Effector memory CD4-positive, alpha-beta T cell (primary cell): Measurements from ENCODE around the gene TMEM135.
"Not testable (repeated sequence)": the region's sequence is repeated elsewhere in the genome, so short reads cannot be mapped to it uniquely, and the experiment has no call there.

ENCODE experiments used
- DNase-seq, 3 donors: peaks; one replicate each; pipeline ENCODE4 v3.0.0-alpha.2; 2020
- H3K27ac ChIP-seq: 2 replicates; pipeline ENCODE4 v1.7.0; 2013; ENCODE audit warnings: mild to moderate bottlenecking, low read length, moderate library complexity; ENCODE audit not compliant: insufficient read depth, poor library complexity, severe bottlenecking
- H3K27me3 ChIP-seq: replicated peaks from 2 replicates; pipeline ENCODE4 v1.7.0; 2013; ENCODE audit warnings: mild to moderate bottlenecking, low read length; ENCODE audit not compliant: insufficient read depth, control insufficient read depth, poor library complexity, severe bottlenecking
- H3K36me3 ChIP-seq: 2 replicates; pipeline ENCODE4 v1.7.0; 2013; ENCODE audit warnings: mild to moderate bottlenecking, low read length, moderate library complexity; ENCODE audit not compliant: control insufficient read depth, insufficient read depth
- H3K4me1 ChIP-seq: 2 replicates; pipeline ENCODE4 v1.7.0; 2013; ENCODE audit warnings: low read length, mild to moderate bottlenecking; ENCODE audit not compliant: control insufficient read depth, insufficient read depth, poor library complexity, severe bottlenecking
- H3K4me3 ChIP-seq: 2 replicates; pipeline ENCODE4 v1.7.0; 2013; ENCODE audit warnings: low read length, low read depth, mild to moderate bottlenecking; ENCODE audit not compliant: insufficient read depth, poor library complexity, severe bottlenecking
- H3K9me3 ChIP-seq: 2 replicates; pipeline ENCODE4 v1.7.0; 2013; ENCODE audit warnings: mild to moderate bottlenecking, low read length, moderate library complexity; ENCODE audit not compliant: control insufficient read depth

TMEM135 gene

GRCh38 chr11:87144252-87144651, 106.5 kb downstream of the TMEM135 start:
- Histone ChIP-seq H3K4me1 (no peaks in the 10 kb centered on the region), H3K27ac (no peak overlapping the region), H3K27me3 (no peaks in the 10 kb centered on the region), H3K9me3 (no peaks in the 10 kb centered on the region), H3K36me3 (no peaks in the 10 kb centered on the region), H3K4me3 (no peak overlapping the region)
- no peak for DNase-seq

GRCh38 chr11:87148749-87149148, 111.0 kb downstream of the TMEM135 start:
- no peaks in the 10 kb centered on the region for H3K27me3 ChIP-seq
- DNase-seq: no peak
- H3K4me3 ChIP-seq: no peak overlapping the region
- H3K4me1 ChIP-seq: no peaks in the 10 kb centered on the region
- H3K27ac ChIP-seq: no peak overlapping the region
- no peaks in the 10 kb centered on the region for H3K9me3 ChIP-seq
- no peaks in the 10 kb centered on the region for H3K36me3 ChIP-seq

GRCh38 chr11:87149782-87150181, 112.0 kb downstream of the TMEM135 start:
- H3K27me3 ChIP-seq, H3K4me3 ChIP-seq, H3K27ac ChIP-seq, H3K4me1 ChIP-seq, DNase-seq, H3K36me3 ChIP-seq, H3K9me3 ChIP-seq: not testable (repeated sequence)

- H3K4me3 ChIP-seq: no peak overlapping the region
- H3K27me3 ChIP-seq: no peaks in the 10 kb centered on the region
- H3K36me3 ChIP-seq: no peaks in the 10 kb centered on the region
- no peaks in the 10 kb centered on the region for H3K9me3 ChIP-seq
- DNase-seq: no peak
- H3K27ac ChIP-seq: no peak overlapping the region
- no peaks in the 10 kb centered on the region for H3K4me1 ChIP-seq
Measured at GRCh38 chr11:87150936-87151335, 113.2 kb downstream of the TMEM135 start.

GRCh38 chr11:87154246-87154645, 116.5 kb downstream of the TMEM135 start:
- H3K27me3 ChIP-seq: no peaks in the 10 kb centered on the region
- H3K4me1 ChIP-seq: no peaks in the 10 kb centered on the region
- no peak for DNase-seq
- H3K36me3 ChIP-seq: no peaks in the 10 kb centered on the region
- H3K9me3 ChIP-seq: no peaks in the 10 kb centered on the region
- H3K4me3 ChIP-seq: no peak overlapping the region
- H3K27ac ChIP-seq: no peak overlapping the region

GRCh38 chr11:87156970-87157369, 119.2 kb downstream of the TMEM135 start:
- H3K4me1 ChIP-seq: no peaks in the 10 kb centered on the region
- H3K27ac ChIP-seq: no peak overlapping the region
- H3K36me3 ChIP-seq: no peaks in the 10 kb centered on the region
- DNase-seq: no peak
- H3K9me3 ChIP-seq: no peaks in the 10 kb centered on the region
- no peak overlapping the region for H3K4me3 ChIP-seq
- H3K27me3 ChIP-seq: no peaks in the 10 kb centered on the region

- H3K36me3 ChIP-seq, H3K27ac ChIP-seq, H3K4me3 ChIP-seq, H3K9me3 ChIP-seq, H3K4me1 ChIP-seq, DNase-seq, H3K27me3 ChIP-seq: not testable (repeated sequence)
Measured at GRCh38 chr11:87169076-87169475, 131.3 kb downstream of the TMEM135 start.

- Histone ChIP-seq H3K36me3 (no peaks in the 10 kb centered on the region), H3K27ac (no peak overlapping the region), H3K27me3 (no peaks in the 10 kb centered on the region), H3K4me1 (no peaks in the 10 kb centered on the region), H3K4me3 (no peak overlapping the region), H3K9me3 (no peaks in the 10 kb centered on the region)
- DNase-seq: no peak
Measured at GRCh38 chr11:87173185-87174039, 135.7 kb downstream of the TMEM135 start.

- no peaks in the 10 kb centered on the region for H3K4me1 ChIP-seq
- H3K27ac ChIP-seq: no peak overlapping the region
- no peak overlapping the region for H3K4me3 ChIP-seq
- DNase-seq: no peak
- H3K27me3 ChIP-seq: no peaks in the 10 kb centered on the region
- no peaks in the 10 kb centered on the region for H3K9me3 ChIP-seq
- H3K36me3 ChIP-seq: no peaks in the 10 kb centered on the region
Measured at GRCh38 chr11:87174870-87175269, 137.1 kb downstream of the TMEM135 start.

GRCh38 chr11:87176044-87176443, 138.3 kb downstream of the TMEM135 start:
- no peaks in the 10 kb centered on the region for H3K27me3 ChIP-seq
- no peak for DNase-seq
- H3K27ac ChIP-seq: no peak overlapping the region
- no peaks in the 10 kb centered on the region for H3K36me3 ChIP-seq
- no peaks in the 10 kb centered on the region for H3K9me3 ChIP-seq
- H3K4me3 ChIP-seq: no peak overlapping the region
- no peaks in the 10 kb centered on the region for H3K4me1 ChIP-seq
